ENCODE measurements around the gene MEAK7. TPM values are rescaled to one million over a fixed set of nuclear protein-coding genes. Genes with fewer than 3 reads are reported as not detected.

Gene MEAK7
- total and polyA plus RNA-seq, 2 donors from 2014 or later, result 6.3 to 30.6 TPM

- FAIRE-seq (no peak), DNase-seq (peak in 2 of 5 donors; percentile 20 to 44)
- no peaks in the 10 kb centered on the region for H3K27me3 ChIP-seq (ENCODE audit: control insufficient read depth, insufficient read depth, low read length)
- H3K4me3 ChIP-seq (ENCODE audit: low read length in 3 of 3), result no peak overlapping the region
- no peak for TF ChIP-seq CTCF (IDR thresholded peaks at IDR 0.05; ENCODE audit: borderline replicate concordance, extremely low read depth, insufficient read depth)
- intact Hi-C loops (cut with DNase I), result loop anchor here (5.0 kb wide), 1 partner anchor 109 kb away; no protein-coding TSS in a partner anchor
- no peaks in the 10 kb centered on the region for H3K36me3 ChIP-seq (ENCODE audit: control insufficient read depth in 2 of 3, insufficient read depth in 3 of 3, low read length in 3 of 3)
- peaks cover 0 to 3% (median 0%) of the 10 kb centered on the region in 3 donors for H3K4me1 ChIP-seq (ENCODE audit: control insufficient read depth in 2 of 3, insufficient read depth in 2 of 3, low read depth in 1 of 3, low read length in 3 of 3)
- no peak overlapping the region for H3K27ac ChIP-seq (ENCODE audit: low read depth in 2 of 2, low read length in 2 of 2)
- no peaks in the 10 kb centered on the region for H3K9me3 ChIP-seq (ENCODE audit: control insufficient read depth in 2 of 3, insufficient read depth in 1 of 3, low read length in 3 of 3)
- H3K9ac ChIP-seq (ENCODE audit: low read length in 3 of 3), result no peak overlapping the region
Measured at GRCh38 chr16:84513123-84513522, 8.7 kb upstream of the MEAK7 start.

DNA sequence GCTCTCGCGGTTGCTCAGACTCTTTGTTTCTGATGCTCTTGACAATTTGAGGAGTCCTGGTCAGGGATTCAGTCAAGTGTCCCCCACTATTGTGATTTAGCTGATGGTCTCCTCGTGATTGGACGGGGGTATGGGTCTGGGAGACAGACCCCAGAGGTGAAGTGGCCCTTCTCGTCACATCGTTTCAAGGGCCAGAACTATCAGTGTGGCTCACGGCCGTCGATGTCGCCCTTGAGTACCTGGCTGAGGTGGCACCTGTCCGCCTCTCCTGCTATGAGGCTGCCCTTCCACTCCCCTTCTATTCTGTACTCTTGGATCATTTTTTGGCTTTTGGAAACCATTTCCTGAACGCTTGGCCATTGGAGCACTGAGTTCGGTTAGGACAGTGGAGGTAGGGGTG, 7.4 kb upstream of the MEAK7 start:
- Histone ChIP-seq H3K9me3 (ENCODE audit: control insufficient read depth in 2 of 3, insufficient read depth in 1 of 3, low read length in 3 of 3) (no peaks in the 10 kb centered on the region), H3K4me3 (ENCODE audit: low read length in 3 of 3) (no peak overlapping the region), H3K36me3 (ENCODE audit: control insufficient read depth in 2 of 3, insufficient read depth in 3 of 3, low read length in 3 of 3) (no peaks in the 10 kb centered on the region), H3K27me3 (ENCODE audit: control insufficient read depth, insufficient read depth, low read length) (no peaks in the 10 kb centered on the region), H3K27ac (ENCODE audit: low read depth in 2 of 2, low read length in 2 of 2) (no peak overlapping the region), H3K4me1 (ENCODE audit: control insufficient read depth in 2 of 3, insufficient read depth in 2 of 3, low read depth in 1 of 3, low read length in 3 of 3) (peaks cover 0 to 3% (median 0%) of the 10 kb centered on the region in 3 donors), H3K9ac (ENCODE audit: low read length in 3 of 3) (no peak overlapping the region)
- FAIRE-seq, result no peak
- no peak for TF ChIP-seq CTCF (IDR thresholded peaks at IDR 0.05; ENCODE audit: borderline replicate concordance, extremely low read depth, insufficient read depth)
- intact Hi-C loops (cut with DNase I), result loop anchor here (5.0 kb wide), 1 partner anchor 110 kb away; no protein-coding TSS in a partner anchor
- peak in 1 of 5 donors; percentile 57 for DNase-seq

GRCh38 chr16:84511180-84511800, 6.8 kb upstream of the MEAK7 start:
- intact Hi-C loops (cut with DNase I), result loop anchor here (5.0 kb wide), 1 partner anchor 111 kb away; no protein-coding TSS in a partner anchor
- TF ChIP-seq CTCF (IDR thresholded peaks at IDR 0.05; ENCODE audit: borderline replicate concordance, extremely low read depth, insufficient read depth), result peak; percentile 90
- FAIRE-seq (no peak), DNase-seq (peak; percentile 88 to 93 (median 92))
- no peak overlapping the region for H3K27ac ChIP-seq (ENCODE audit: low read depth in 2 of 2, low read length in 2 of 2)
- H3K4me1 ChIP-seq (ENCODE audit: control insufficient read depth in 2 of 3, insufficient read depth in 2 of 3, low read depth in 1 of 3, low read length in 3 of 3), result peaks cover 0 to 3% (median 0%) of the 10 kb centered on the region in 3 donors
- H3K4me3 ChIP-seq (ENCODE audit: low read length in 3 of 3), result no peak overlapping the region
- H3K27me3 ChIP-seq (ENCODE audit: control insufficient read depth, insufficient read depth, low read length), result no peaks in the 10 kb centered on the region
- no peaks in the 10 kb centered on the region for H3K36me3 ChIP-seq (ENCODE audit: control insufficient read depth in 2 of 3, insufficient read depth in 3 of 3, low read length in 3 of 3)
- H3K9me3 ChIP-seq (ENCODE audit: control insufficient read depth in 2 of 3, insufficient read depth in 1 of 3, low read length in 3 of 3), result no peaks in the 10 kb centered on the region
- no peak overlapping the region for H3K9ac ChIP-seq (ENCODE audit: low read length in 3 of 3)

Measured in kidney (tissue), 14 donors.